CD14-positive monocyte (primary cell): ENCODE results near the gene AMPD3. TPM values are rescaled to one million over a fixed set of nuclear protein-coding genes. Genes with fewer than 3 reads are reported as not detected.

Source experiments
- DNase-seq, 3 donors: peaks; one replicate each; pipeline ENCODE4 v3.0.0-alpha.2; 2011 to 2022
- H2AFZ ChIP-seq: 2 replicates; pipeline ENCODE4 v1.6.0; 2012; ENCODE audit warnings: mild to moderate bottlenecking, low read depth, low read length, inconsistent platforms; ENCODE audit not compliant: insufficient read depth, poor library complexity, severe bottlenecking
- H3K27ac ChIP-seq, 2 donors: 1 replicate in 1 of 2; 2 replicates in 1 of 2; pipeline ENCODE4 v1.5.1; 2012 to 2013; ENCODE audit warnings: low read length in 2 of 2, control low read depth in 1 of 2, inconsistent platforms in 1 of 2, low read depth in 1 of 2, mild to moderate bottlenecking in 1 of 2
- H3K27me3 ChIP-seq, 2 donors: one replicate each; pipeline versions ENCODE4 v1.6.0 to v1.6.1; 2011 to 2013; ENCODE audit warnings: low read length in 2 of 2; ENCODE audit not compliant: control insufficient read depth in 2 of 2, insufficient read depth in 2 of 2
- H3K36me3 ChIP-seq, 2 donors: replicated peaks in 1 of 2; 1 replicate in 1 of 2; 2 replicates in 1 of 2; pipeline versions ENCODE4 v1.5.1 to v1.6.1; 2012 to 2013; ENCODE audit warnings: low read length in 2 of 2, control low read depth in 1 of 2, inconsistent platforms in 1 of 2, mild to moderate bottlenecking in 1 of 2; ENCODE audit not compliant: insufficient read depth in 2 of 2, control insufficient read depth in 1 of 2
- H3K4me1 ChIP-seq, 2 donors: 1 replicate in 1 of 2; 2 replicates in 1 of 2; pipeline versions ENCODE4 v1.5.1 to v1.6.1; 2012 to 2013; ENCODE audit warnings: low read length in 2 of 2, control low read depth in 1 of 2, inconsistent platforms in 1 of 2, mild to moderate bottlenecking in 1 of 2, moderate library complexity in 1 of 2; ENCODE audit not compliant: insufficient read depth in 2 of 2, control insufficient read depth in 1 of 2
- H3K4me2 ChIP-seq: replicated peaks from 2 replicates; pipeline ENCODE3; 2012; ENCODE audit warnings: low read length, moderate library complexity, mild to moderate bottlenecking; ENCODE audit not compliant: poor library complexity, severe bottlenecking; ENCODE audit errors: extremely low read depth
- H3K4me3 ChIP-seq, 3 experiments: fragments of 200-600 bp in 1 of 3; sonication (generic) in 1 of 3; replicated peaks in 1 of 3; 1 replicate in 2 of 3; 2 replicates in 1 of 3; pipeline ENCODE4 v1.5.1; 2011 to 2013; ENCODE audit warnings: low read length in 3 of 3, mild to moderate bottlenecking in 3 of 3, control low read depth in 2 of 3, low read depth in 2 of 3, inconsistent platforms in 1 of 3, moderate library complexity in 1 of 3
- H3K79me2 ChIP-seq: 2 replicates; pipeline ENCODE4 v1.6.0; 2012; ENCODE audit warnings: mild to moderate bottlenecking, control low read depth, inconsistent platforms, low read length, moderate library complexity; ENCODE audit not compliant: insufficient read depth
- H3K9ac ChIP-seq: 2 replicates; pipeline ENCODE4 v1.6.0; 2017; ENCODE audit warnings: low read length, mild to moderate bottlenecking; ENCODE audit not compliant: insufficient read depth, poor library complexity, severe bottlenecking
- H3K9me3 ChIP-seq, 2 donors: replicated peaks in 1 of 2; 1 replicate in 1 of 2; 2 replicates in 1 of 2; pipeline versions ENCODE4 v1.5.1 to v1.6.1; 2012 to 2013; ENCODE audit warnings: low read length in 2 of 2, control low read depth in 1 of 2; ENCODE audit not compliant: control insufficient read depth in 1 of 2, insufficient read depth in 1 of 2
- H4K20me1 ChIP-seq: 2 replicates; pipeline ENCODE4 v1.6.0; 2012; ENCODE audit warnings: mild to moderate bottlenecking, low read length, control low read depth, moderate library complexity; ENCODE audit not compliant: insufficient read depth
- H3K27ac Mint-ChIP-seq, 7 donors: one replicate each; pipeline ENCODE4 v1.8.0; 2020; ENCODE audit warnings: mild to moderate bottlenecking in 7 of 7, mixed read lengths in 7 of 7, moderate library complexity in 6 of 7, inconsistent platforms in 2 of 7
- H3K27me3 Mint-ChIP-seq, 3 donors: one replicate each; pipeline ENCODE4 v1.8.0; 2021 to 2022; ENCODE audit warnings: low read depth in 3 of 3, mild to moderate bottlenecking in 3 of 3, mixed read lengths in 3 of 3, moderate library complexity in 3 of 3, inconsistent platforms in 1 of 3
- H3K36me3 Mint-ChIP-seq, 2 donors: one replicate each; pipeline ENCODE4 v1.8.0; 2020; ENCODE audit warnings: mixed read lengths in 2 of 2, inconsistent platforms in 1 of 2, mild to moderate bottlenecking in 1 of 2
- H3K4me1 Mint-ChIP-seq: one replicate; pipeline ENCODE4 v1.8.0; 2020; ENCODE audit warnings: mild to moderate bottlenecking, mixed read lengths
- H3K4me3 Mint-ChIP-seq, 2 donors: one replicate each; pipeline ENCODE4 v1.8.0; 2020; ENCODE audit warnings: mild to moderate bottlenecking in 2 of 2, mixed read lengths in 2 of 2, moderate library complexity in 1 of 2
- H3K9me3 Mint-ChIP-seq, 7 donors: one replicate each; pipeline ENCODE4 v1.8.0; 2020 to 2022; ENCODE audit warnings: mixed read lengths in 7 of 7, mild to moderate bottlenecking in 6 of 7, moderate library complexity in 6 of 7, inconsistent platforms in 2 of 7
- WGBS: methylation state at CpG from one replicate; pipeline ENCODE4 v1.1.5; 2013; ENCODE audit warnings: missing lambda C conversion rate; ENCODE audit not compliant: insufficient coverage; 5-methylcytosine and 5-hydroxymethylcytosine counted together
- intact Hi-C, 2 donors: fragments of 100-400 bp; cut with micrococcal nuclease; formaldehyde crosslinking; loops; one replicate each; pipeline versions ENCODE4 v1.15.0 to v1.15.1; 2023
- polyA plus RNA-seq, 3 donors: library from polyadenylated mRNA; depleted of rRNA in 1 of 3; unstranded in 2 of 3; stranded (reverse) in 1 of 3; fragments of 300-500 nt in 2 of 3; fragments of >200 nt in 1 of 3; fragmentation: Illumina TruSeq in 2 of 3; gene quantifications; 1 replicate in 2 of 3; 2 replicates in 1 of 3; pipeline ENCODE4 v1.2.3, GENCODE V29; 2012 to 2021
- TF ChIP-seq, protein P1 (sequence below): fragments of 200-600 bp; IDR thresholded peaks from one replicate; pipeline ENCODE4 v1.8.0; 2022; ENCODE audit warnings: antibody characterized with exemption, mild to moderate bottlenecking

The AMPD3 gene
- polyA plus RNA-seq, 3 donors = 10.5 to 24.3 (median 14.3) TPM

- Mint-ChIP-seq H3K4me3 (no peak overlapping the region), H3K27ac (peak overlapping the region in 1 of 7 donors; percentile 60), H3K9me3 (peaks cover 0 to 4% (median 2%) of the 10 kb centered on the region in 7 donors), H3K4me1 (peaks cover 34% of the 10 kb centered on the region), H3K27me3 (no peaks in the 10 kb centered on the region), H3K36me3 (peaks cover 0 to 8% of the 10 kb centered on the region in 2 donors)
- peak in 1 of 3 donors; percentile 49 for DNase-seq
- no peaks in the 10 kb centered on the region for H3K79me2 ChIP-seq
- no peak overlapping the region for H3K4me3 ChIP-seq
- no peaks in the 10 kb centered on the region for H4K20me1 ChIP-seq
- H3K36me3 ChIP-seq = no peaks in the 10 kb centered on the region
- no peaks in the 10 kb centered on the region for H3K9me3 ChIP-seq
- TF ChIP-seq, protein P1, sequence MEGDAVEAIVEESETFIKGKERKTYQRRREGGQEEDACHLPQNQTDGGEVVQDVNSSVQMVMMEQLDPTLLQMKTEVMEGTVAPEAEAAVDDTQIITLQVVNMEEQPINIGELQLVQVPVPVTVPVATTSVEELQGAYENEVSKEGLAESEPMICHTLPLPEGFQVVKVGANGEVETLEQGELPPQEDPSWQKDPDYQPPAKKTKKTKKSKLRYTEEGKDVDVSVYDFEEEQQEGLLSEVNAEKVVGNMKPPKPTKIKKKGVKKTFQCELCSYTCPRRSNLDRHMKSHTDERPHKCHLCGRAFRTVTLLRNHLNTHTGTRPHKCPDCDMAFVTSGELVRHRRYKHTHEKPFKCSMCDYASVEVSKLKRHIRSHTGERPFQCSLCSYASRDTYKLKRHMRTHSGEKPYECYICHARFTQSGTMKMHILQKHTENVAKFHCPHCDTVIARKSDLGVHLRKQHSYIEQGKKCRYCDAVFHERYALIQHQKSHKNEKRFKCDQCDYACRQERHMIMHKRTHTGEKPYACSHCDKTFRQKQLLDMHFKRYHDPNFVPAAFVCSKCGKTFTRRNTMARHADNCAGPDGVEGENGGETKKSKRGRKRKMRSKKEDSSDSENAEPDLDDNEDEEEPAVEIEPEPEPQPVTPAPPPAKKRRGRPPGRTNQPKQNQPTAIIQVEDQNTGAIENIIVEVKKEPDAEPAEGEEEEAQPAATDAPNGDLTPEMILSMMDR = no peak
- no peak overlapping the region for H3K9ac ChIP-seq
- H3K27me3 ChIP-seq = no peaks in the 10 kb centered on the region
- no peak overlapping the region for H3K27ac ChIP-seq
- no peak overlapping the region for H3K4me2 ChIP-seq
- peaks cover 26 to 30% of the 10 kb centered on the region in 2 donors for H3K4me1 ChIP-seq
- intact Hi-C loops = no loop called here
- H2AFZ ChIP-seq = no peak overlapping the region
These were observed 16.6 kb upstream of the AMPD3 start for GRCh38 chr11:10438458-10438857.

- intact Hi-C loops = no loop called here
- no peaks in the 10 kb centered on the region for H3K9me3 ChIP-seq
- Mint-ChIP-seq H3K4me3 (no peak overlapping the region), H3K36me3 (peaks cover 2 to 8% of the 10 kb centered on the region in 2 donors), H3K27me3 (no peaks in the 10 kb centered on the region), H3K27ac (peak overlapping the region in 1 of 7 donors; percentile 21), H3K9me3 (peaks cover 0 to 4% (median 2%) of the 10 kb centered on the region in 7 donors), H3K4me1 (peaks cover 38% of the 10 kb centered on the region)
- no peak overlapping the region for H3K4me3 ChIP-seq
- no peak overlapping the region for H3K27ac ChIP-seq
- no peak overlapping the region for H3K9ac ChIP-seq
- no peak overlapping the region for H2AFZ ChIP-seq
- H3K36me3 ChIP-seq = no peaks in the 10 kb centered on the region
- WGBS = 92% methylated on average over 1 of the region's 2 CpGs
- peaks cover 26 to 30% of the 10 kb centered on the region in 2 donors for H3K4me1 ChIP-seq
- no peaks in the 10 kb centered on the region for H4K20me1 ChIP-seq
- H3K27me3 ChIP-seq = no peaks in the 10 kb centered on the region
- no peak for DNase-seq
- no peak overlapping the region for H3K4me2 ChIP-seq
- TF ChIP-seq, protein P1 = no peak
- no peaks in the 10 kb centered on the region for H3K79me2 ChIP-seq
These were observed 15.7 kb upstream of the AMPD3 start for GRCh38 chr11:10439351-10439750.
